Measurements from ENCODE around the gene ARHGAP24.

ARHGAP24 gene

GRCh38 chr4:86038037-86038436 is 563.1 kb downstream of the ARHGAP24 start:
- no peak for DNase-seq

- peak; percentile 28 for DNase-seq
Measured at GRCh38 chr4:86043755-86044592, 569.0 kb downstream of the ARHGAP24 start.

- DNase-seq = no peak
Measured at GRCh38 chr4:86044593-86044985, 569.6 kb downstream of the ARHGAP24 start.

GRCh38 chr4:86048426-86048825 is 573.5 kb downstream of the ARHGAP24 start:
- DNase-seq = no peak

GRCh38 chr4:86050496-86050895 is 575.5 kb downstream of the ARHGAP24 start:
- no peak for DNase-seq
